ENCODE measurements around the gene OLIG2. TPM values are rescaled to one million over a fixed set of nuclear protein-coding genes. Genes with fewer than 3 reads are reported as not detected.

Gene OLIG2
- total RNA-seq, 1 donor from 2014 or later: not detected

GRCh38 chr21:33046455-33046854 lies 20.7 kb downstream of the OLIG2 start:
- H3K27me3 ChIP-seq (ENCODE audit: control insufficient read depth, insufficient read depth, low read length): peaks cover 10% of the 10 kb centered on the region
- no peak for DNase-seq (ENCODE audit: low read depth)
- no peak for TF ChIP-seq CTCF (IDR thresholded peaks at IDR 0.05; ENCODE audit: insufficient read depth, low read length, poor library complexity, severe bottlenecking)
- H3K36me3 ChIP-seq (ENCODE audit: control insufficient read depth, insufficient read depth, low read length): no peaks in the 10 kb centered on the region
- no peak overlapping the region for H3K4me3 ChIP-seq (ENCODE audit: low read depth, low read length)

GRCh38 chr21:33047231-33047630 lies 21.5 kb downstream of the OLIG2 start:
- no peak overlapping the region for H3K4me3 ChIP-seq (ENCODE audit: low read depth, low read length)
- no peak for DNase-seq (ENCODE audit: low read depth)
- H3K36me3 ChIP-seq (ENCODE audit: control insufficient read depth, insufficient read depth, low read length): no peaks in the 10 kb centered on the region
- peaks cover 7% of the 10 kb centered on the region for H3K27me3 ChIP-seq (ENCODE audit: control insufficient read depth, insufficient read depth, low read length)
- TF ChIP-seq CTCF (IDR thresholded peaks at IDR 0.05; ENCODE audit: insufficient read depth, low read length, poor library complexity, severe bottlenecking): no peak

GRCh38 chr21:33051925-33052324 lies 26.2 kb downstream of the OLIG2 start:
- TF ChIP-seq CTCF (IDR thresholded peaks at IDR 0.05; ENCODE audit: insufficient read depth, low read length, poor library complexity, severe bottlenecking): no peak
- Histone ChIP-seq H3K36me3 (ENCODE audit: control insufficient read depth, insufficient read depth, low read length) (no peaks in the 10 kb centered on the region), H3K27me3 (ENCODE audit: control insufficient read depth, insufficient read depth, low read length) (peaks cover 13% of the 10 kb centered on the region), H3K4me3 (ENCODE audit: low read depth, low read length) (no peak overlapping the region)
- no peak for DNase-seq (ENCODE audit: low read depth)

- DNase-seq (ENCODE audit: low read depth): no peak
- no peaks in the 10 kb centered on the region for H3K36me3 ChIP-seq (ENCODE audit: control insufficient read depth, insufficient read depth, low read length)
- no peak overlapping the region for H3K4me3 ChIP-seq (ENCODE audit: low read depth, low read length)
- TF ChIP-seq CTCF (IDR thresholded peaks at IDR 0.05; ENCODE audit: insufficient read depth, low read length, poor library complexity, severe bottlenecking): no peak
- H3K27me3 ChIP-seq (ENCODE audit: control insufficient read depth, insufficient read depth, low read length): peaks cover 10% of the 10 kb centered on the region
Measured at GRCh38 chr21:33053951-33054350, 28.2 kb downstream of the OLIG2 start.

GRCh38 chr21:33055991-33056390 lies 30.3 kb downstream of the OLIG2 start:
- DNase-seq (ENCODE audit: low read depth): no peak
- Histone ChIP-seq H3K4me3 (ENCODE audit: low read depth, low read length) (no peak overlapping the region), H3K36me3 (ENCODE audit: control insufficient read depth, insufficient read depth, low read length) (no peaks in the 10 kb centered on the region), H3K27me3 (ENCODE audit: control insufficient read depth, insufficient read depth, low read length) (peaks cover 14% of the 10 kb centered on the region)
- no peak for TF ChIP-seq CTCF (IDR thresholded peaks at IDR 0.05; ENCODE audit: insufficient read depth, low read length, poor library complexity, severe bottlenecking)

GRCh38 chr21:33057385-33057940 lies 31.7 kb downstream of the OLIG2 start:
- Histone ChIP-seq H3K4me3 (ENCODE audit: low read depth, low read length) (no peak overlapping the region), H3K27me3 (ENCODE audit: control insufficient read depth, insufficient read depth, low read length) (peaks cover 20% of the 10 kb centered on the region), H3K36me3 (ENCODE audit: control insufficient read depth, insufficient read depth, low read length) (no peaks in the 10 kb centered on the region)
- no peak for DNase-seq (ENCODE audit: low read depth)
- no peak for TF ChIP-seq CTCF (IDR thresholded peaks at IDR 0.05; ENCODE audit: insufficient read depth, low read length, poor library complexity, severe bottlenecking)
